ENCODE data around the gene CNTNAP5.

Gene CNTNAP5

DNA sequence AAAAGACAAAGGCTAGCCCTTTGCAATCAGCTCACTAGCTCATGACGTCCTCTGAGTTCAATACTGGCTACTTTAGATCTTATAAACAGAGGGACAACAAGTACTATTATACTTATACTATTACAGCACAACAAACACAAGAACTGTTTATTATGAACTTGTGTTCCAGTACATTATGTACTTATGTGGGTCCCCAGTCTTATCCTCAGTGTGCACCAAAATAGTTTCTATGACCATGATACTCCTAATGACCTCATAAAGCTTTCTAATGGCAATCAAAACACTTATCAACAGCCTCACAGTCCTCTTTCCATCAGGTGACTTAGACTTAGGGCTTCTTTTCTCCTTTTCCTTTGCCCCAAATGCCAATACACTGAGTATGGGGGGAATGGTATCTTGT, 614.4 kb downstream of the CNTNAP5 start:
- DNase-seq (ENCODE audit: insufficient read length, low spot score), result no peak
- TF ChIP-seq POLR2A (IDR thresholded peaks at IDR 0.05; ENCODE audit: low read depth, low read length), result no peak
- FAIRE-seq, result no peak

DNA sequence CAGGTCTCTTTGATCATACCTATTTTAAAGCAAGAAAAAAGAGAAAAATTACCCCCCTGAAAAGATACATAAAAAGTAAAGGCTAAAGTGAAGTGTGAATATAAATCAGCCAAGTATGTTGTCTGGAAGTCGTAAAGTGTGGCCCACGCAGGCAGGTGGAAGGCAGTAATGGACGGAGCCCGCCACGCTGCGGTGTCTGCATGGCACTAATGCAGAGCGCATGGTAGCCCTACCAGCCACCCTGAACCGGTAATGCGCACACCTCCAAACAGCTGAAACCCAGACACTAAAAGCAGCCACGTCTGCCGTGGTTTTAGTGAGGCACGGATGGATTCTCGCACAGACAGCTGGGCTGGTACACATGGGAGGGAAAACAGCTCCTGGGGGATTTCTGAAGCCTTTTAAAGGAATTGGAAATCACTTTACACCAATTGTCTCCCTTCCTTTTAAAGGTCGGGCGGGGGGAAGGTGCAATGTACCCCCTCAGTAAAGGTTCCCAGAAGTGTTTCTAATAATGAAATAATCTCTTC, 615.2 kb downstream of the CNTNAP5 start:
- no peak for DNase-seq (ENCODE audit: insufficient read length, low spot score)
- no peak for FAIRE-seq
- no peak for TF ChIP-seq POLR2A (IDR thresholded peaks at IDR 0.05; ENCODE audit: low read depth, low read length)

DNA sequence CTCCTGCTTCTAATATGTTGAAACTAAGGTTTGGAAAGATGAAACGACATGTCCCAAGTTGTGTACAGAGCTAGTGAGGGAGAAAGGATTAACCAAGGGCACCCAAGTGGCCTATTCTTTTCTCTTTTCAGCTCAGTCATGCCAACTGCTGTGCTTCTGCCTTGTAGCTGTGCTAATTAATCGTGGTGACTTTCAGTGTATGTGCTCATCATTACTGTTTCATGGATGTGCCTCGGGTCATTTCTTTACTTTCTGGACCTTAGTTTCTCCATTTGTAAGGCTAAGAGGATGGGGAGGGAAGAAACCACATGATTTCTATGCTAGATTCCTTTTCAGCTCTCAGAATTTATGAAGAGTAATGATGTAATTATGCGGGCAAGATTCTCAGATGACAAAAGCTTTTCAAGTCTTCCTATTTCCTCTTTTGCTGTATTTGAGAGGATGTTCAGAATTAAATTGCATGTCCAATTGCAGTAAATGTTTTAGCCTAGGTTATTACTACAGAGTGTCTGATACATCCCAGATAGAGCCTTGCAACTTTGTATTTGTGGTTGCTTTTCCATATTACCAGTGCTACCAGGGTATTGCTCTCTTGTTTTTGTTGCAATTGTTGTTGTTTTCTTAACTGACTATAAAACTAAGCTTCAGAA, 621.2 kb downstream of the CNTNAP5 start:
- no peak for TF ChIP-seq POLR2A (IDR thresholded peaks at IDR 0.05; ENCODE audit: low read depth, low read length)
- FAIRE-seq (no peak), DNase-seq (ENCODE audit: insufficient read length, low spot score) (no peak)

DNA sequence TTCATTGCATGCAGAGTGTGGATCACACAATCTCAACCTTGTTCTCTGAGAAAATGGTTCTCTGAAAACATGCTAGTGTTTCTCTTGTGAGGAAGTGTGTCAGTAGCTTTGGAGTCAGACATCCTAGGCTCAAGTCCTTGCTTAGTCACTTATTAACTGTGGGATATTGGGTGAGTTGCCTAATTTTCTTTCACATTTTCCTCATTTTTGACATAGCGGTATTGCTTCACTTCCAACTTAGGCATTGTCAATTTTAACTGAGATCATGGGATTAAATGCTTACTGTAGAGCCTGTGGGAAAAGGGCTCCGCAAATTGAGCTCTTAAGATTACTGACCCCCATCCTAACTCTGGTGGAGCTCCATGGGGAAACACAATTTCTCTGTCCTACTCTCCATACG, 622.2 kb downstream of the CNTNAP5 start:
- DNase-seq (ENCODE audit: insufficient read length, low spot score) (no peak), FAIRE-seq (no peak)
- TF ChIP-seq POLR2A (IDR thresholded peaks at IDR 0.05; ENCODE audit: low read depth, low read length), result no peak

DNA sequence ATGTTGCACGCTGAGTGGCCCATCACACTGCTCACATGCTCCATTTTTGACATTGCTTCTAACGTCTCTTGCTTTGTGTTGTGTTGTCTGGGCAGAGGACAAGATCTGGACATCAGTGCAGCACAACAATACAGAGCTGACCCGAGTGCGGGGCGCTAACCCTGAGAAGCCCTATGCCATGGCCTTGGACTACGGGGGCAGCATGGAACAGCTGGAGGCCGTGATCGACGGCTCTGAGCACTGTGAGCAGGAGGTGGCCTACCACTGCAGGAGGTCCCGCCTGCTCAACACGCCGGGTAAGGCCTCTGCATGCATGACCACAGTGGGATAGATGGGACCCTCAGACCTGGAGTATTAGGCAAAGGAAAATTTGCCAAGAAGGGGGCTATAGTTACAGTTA, 622.6 kb downstream of the CNTNAP5 start:
- TF ChIP-seq POLR2A (IDR thresholded peaks at IDR 0.05; ENCODE audit: low read depth, low read length), result no peak
- DNase-seq (ENCODE audit: insufficient read length, low spot score), result no peak
- FAIRE-seq, result no peak

DNA sequence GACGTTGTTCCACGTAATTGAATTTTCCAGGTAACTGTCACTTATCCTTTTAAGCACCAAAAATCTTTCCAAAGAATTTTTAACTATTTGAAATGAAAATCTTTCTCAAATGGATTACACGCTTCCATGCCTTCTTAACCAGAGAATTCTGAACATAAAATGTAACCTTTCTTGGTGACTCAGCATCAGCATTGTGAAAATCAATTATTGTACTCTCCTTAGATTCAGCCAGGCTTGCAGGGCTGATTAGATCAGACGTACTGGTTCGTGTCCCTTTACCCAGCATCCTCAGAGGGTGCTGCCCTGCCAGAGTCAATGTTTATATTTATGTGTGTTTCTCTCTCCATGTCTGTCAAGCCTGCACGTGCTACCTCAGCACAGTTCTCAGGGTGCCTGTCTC, 623.9 kb downstream of the CNTNAP5 start:
- FAIRE-seq (no peak), DNase-seq (ENCODE audit: insufficient read length, low spot score) (no peak)
- TF ChIP-seq POLR2A (IDR thresholded peaks at IDR 0.05; ENCODE audit: low read depth, low read length), result no peak

DNA sequence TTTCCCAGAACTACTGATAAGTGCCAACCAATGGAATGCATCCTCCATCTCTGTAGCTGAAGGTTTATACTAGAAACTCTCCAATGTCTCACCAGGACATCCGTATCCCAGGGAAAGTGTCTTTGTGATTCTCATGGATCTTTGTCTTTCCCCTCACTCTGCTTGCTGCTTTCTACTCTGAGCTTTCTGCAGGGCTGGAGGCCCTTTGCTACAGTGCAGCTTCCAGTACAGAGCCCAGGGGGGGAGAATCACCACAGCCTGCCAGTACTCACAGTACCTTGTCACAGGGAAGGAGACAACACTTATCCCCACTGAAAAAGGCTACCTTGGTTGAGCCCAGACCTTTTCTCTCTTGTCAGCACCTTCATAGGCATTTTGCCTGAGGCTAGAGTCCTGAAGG, 627.0 kb downstream of the CNTNAP5 start:
- no peak for TF ChIP-seq POLR2A (IDR thresholded peaks at IDR 0.05; ENCODE audit: low read depth, low read length)
- no peak for DNase-seq (ENCODE audit: insufficient read length, low spot score)
- FAIRE-seq, result no peak

DNA sequence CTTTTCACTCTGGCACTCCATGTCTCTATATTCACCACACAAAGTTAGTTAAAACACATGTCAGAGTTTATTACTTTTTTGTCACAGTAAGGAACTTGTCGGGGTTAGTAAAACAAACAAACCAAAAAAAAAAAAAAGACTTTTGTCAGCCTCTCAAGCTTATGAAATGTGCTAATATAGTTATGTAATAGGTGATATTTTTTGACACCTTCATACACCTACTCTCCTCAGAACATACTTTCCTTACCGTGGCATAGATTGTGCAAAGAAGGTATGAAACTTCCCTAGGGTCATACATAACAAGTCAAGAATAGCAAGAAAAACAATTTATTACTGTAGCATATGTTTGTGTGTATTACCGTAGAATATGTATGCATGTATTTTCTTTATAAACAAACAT, 633.3 kb downstream of the CNTNAP5 start:
- FAIRE-seq, result no peak
- no peak for DNase-seq (ENCODE audit: insufficient read length, low spot score)
- TF ChIP-seq POLR2A (IDR thresholded peaks at IDR 0.05; ENCODE audit: low read depth, low read length), result no peak

DNA sequence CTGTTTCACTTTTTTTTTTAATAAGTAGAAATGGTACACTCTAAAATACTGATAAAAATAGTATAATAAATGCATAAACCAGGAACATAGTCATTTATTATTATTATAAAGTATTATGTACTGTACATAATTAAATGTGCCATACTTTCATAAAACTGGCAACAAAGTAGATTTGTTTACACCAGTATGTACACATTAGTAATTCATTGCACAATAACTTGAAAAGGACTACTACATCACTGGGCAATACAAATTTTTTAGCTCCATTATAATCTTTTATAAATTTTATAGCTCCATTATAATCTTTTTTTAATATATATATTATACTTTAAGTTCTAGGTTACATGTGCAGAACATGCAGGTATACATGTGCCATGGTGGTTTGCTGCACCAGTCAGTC, 636.5 kb downstream of the CNTNAP5 start:
- TF ChIP-seq POLR2A (IDR thresholded peaks at IDR 0.05; ENCODE audit: low read depth, low read length), result no peak
- DNase-seq (ENCODE audit: insufficient read length, low spot score) (no peak), FAIRE-seq (no peak)

DNA sequence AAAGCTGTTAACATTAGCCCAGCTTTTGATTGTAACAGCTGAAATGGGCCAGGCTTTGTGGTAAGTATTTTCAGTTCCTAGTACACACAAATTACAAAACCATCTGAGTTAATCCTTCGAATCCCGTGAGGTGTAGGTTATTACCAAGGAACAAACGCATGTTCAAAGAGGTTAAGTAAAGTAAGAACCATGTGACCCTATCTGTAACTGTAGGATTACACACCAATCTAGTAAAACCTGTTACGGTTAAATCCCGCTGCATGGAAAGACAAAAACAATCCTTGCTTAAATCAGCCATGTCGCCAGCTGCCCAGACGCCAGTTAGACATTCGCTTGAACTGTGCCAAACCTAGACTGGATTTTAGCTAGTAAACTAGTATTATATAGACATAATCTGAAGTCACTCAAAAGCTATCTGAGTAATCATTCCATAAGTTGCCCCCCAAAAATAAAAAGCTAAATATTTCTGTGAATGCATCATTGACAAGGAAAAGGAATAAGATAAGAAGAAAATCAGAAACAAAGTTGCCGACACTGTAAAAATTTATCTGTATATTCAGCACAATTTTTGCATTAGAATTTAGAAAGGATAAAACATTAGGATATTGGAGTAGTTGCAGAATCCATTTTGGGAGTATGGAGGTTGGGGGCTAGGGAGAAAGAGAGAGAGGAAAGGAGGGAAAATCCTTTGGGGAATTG, 638.0 kb downstream of the CNTNAP5 start:
- FAIRE-seq (no peak), DNase-seq (ENCODE audit: insufficient read length, low spot score) (no peak)
- TF ChIP-seq POLR2A (IDR thresholded peaks at IDR 0.05; ENCODE audit: low read depth, low read length), result no peak

DNA sequence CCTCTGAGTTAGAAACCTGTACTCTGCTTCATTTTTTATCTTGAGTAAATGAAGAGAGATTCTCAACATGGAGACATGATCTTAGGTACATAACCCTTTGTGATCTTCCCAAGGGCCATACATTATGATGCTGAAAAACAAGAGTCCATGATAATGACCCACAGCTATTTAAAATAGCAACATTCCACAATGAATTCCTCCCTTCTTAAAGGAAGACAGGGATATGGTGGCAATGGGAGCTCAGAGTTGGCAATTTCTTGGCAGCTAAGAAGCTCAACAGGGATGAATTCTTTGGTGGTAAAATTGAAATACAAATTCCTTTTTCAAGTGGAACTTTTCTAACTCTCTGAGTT, 638.5 kb downstream of the CNTNAP5 start:
- no peak for TF ChIP-seq POLR2A (IDR thresholded peaks at IDR 0.05; ENCODE audit: low read depth, low read length)
- no peak for DNase-seq (ENCODE audit: insufficient read length, low spot score)
- FAIRE-seq, result no peak

DNA sequence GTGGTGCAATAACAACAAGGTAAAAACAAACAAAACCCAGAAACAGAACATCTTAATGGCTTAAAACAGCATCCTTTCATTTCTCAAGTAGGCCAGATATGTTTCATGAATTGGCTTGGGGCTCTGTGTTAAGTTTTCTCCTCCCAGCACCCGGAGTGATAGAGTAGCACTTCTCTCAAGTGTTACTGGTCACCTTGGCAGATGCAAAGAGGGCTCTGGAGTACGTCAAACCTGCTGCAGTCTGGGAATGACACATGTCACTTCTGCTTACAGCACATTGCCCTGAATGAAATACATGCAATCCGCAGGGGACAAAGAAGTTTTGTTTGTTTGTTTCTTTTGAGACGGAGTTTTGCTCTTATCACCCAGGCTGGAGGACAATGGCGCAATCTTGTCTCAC, 639.3 kb downstream of the CNTNAP5 start:
- no peak for FAIRE-seq

DNA sequence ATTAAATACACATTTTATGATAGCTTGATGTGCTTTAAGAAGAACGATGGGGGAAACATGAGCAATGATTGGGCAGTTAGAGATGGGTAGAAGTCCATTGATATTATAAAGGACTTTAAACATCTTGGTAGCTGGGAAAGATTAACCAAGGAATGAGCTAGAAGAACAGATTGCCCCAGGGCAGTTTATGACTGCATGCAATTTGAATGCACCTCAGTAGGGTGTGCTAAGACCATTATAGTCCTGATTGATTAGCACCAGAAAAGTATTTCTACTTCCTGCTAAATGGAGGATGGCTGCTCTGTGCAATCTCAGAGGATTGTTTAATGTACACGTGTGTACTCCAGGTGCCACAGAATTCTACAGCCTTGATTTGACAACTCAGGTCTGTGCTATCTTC, 641.9 kb downstream of the CNTNAP5 start:
- no peak for DNase-seq (ENCODE audit: insufficient read length, low spot score)
- no peak for TF ChIP-seq POLR2A (IDR thresholded peaks at IDR 0.05; ENCODE audit: low read depth, low read length)
- no peak for FAIRE-seq

More for the DNA sequence above, 639.3 kb downstream of the CNTNAP5 start:
- no peak for TF ChIP-seq POLR2A (IDR thresholded peaks at IDR 0.05; ENCODE audit: low read depth, low read length)
- no peak for DNase-seq (ENCODE audit: insufficient read length, low spot score)

DNA sequence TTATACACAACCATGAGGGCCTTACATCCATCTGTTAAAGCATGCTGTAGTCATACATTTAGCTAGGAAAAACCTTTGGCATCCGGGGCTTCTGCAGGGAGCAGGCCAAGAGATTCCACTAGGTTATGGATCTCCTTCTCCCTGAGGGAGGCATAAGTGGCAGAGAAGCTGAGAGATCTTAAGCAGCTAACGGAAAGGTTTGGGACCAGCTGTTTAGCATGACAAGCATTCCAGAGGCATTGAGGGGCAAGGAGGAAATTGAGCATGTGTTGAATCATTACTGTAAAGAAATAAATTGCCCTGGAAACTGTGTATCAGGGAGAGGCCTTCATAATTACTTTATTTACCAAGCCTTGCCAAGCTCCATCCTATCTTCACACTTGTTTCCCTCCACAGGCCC, 643.1 kb downstream of the CNTNAP5 start:
- TF ChIP-seq POLR2A (IDR thresholded peaks at IDR 0.05; ENCODE audit: low read depth, low read length), result no peak
- no peak for FAIRE-seq
- no peak for DNase-seq (ENCODE audit: insufficient read length, low spot score)

DNA sequence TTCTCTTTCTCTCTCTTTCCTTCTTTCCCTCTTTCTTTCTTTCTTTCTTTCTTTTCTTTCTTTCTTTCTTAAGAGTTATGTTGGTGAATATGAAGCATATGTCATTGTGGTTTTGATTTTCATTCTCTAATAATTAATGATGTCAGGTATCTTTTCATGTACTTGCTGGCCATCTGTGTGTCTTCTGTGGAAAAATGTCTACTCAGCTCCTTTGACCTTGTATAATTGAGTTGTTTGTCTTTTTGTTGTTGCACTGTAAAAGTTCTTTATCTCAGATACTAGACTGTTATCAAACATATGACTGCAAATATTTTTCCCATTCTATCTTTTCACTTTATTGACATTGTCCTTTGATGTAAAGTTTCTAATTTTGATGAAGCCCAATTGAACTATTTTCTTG, 645.1 kb downstream of the CNTNAP5 start:
- DNase-seq (ENCODE audit: insufficient read length, low spot score), result no peak
- TF ChIP-seq POLR2A (IDR thresholded peaks at IDR 0.05; ENCODE audit: low read depth, low read length), result no peak
- FAIRE-seq, result no peak
